Skeletal muscle cell (primary cell): ENCODE data around the gene IFNL2.

ENCODE experiments used
- DNase-seq: peaks from one replicate; pipeline ENCODE4 v3.0.0-alpha.2; 2010; ENCODE audit warnings: low read depth
- H3K4me3 ChIP-seq: 2 replicates; pipeline ENCODE4 v1.5.1; 2011; ENCODE audit warnings: low read depth, mild to moderate bottlenecking, control low read depth, low read length, moderate library complexity

Gene IFNL2

GRCh38 chr19:39310558-39311311, 42.5 kb downstream of the IFNL2 start:
- no peak overlapping the region for H3K4me3 ChIP-seq
- DNase-seq, result no peak

- no peak for DNase-seq
- no peak overlapping the region for H3K4me3 ChIP-seq
Measured at GRCh38 chr19:39314016-39314728, 46.0 kb downstream of the IFNL2 start.

- no peak overlapping the region for H3K4me3 ChIP-seq
- DNase-seq, result no peak
Measured at GRCh38 chr19:39315933-39316332, 47.7 kb downstream of the IFNL2 start.

- H3K4me3 ChIP-seq, result no peak overlapping the region
- DNase-seq, result no peak
Measured at GRCh38 chr19:39316627-39317321, 48.6 kb downstream of the IFNL2 start.

- H3K4me3 ChIP-seq, result no peak overlapping the region
- DNase-seq, result no peak
Measured at GRCh38 chr19:39317476-39317875, 49.3 kb downstream of the IFNL2 start.

GRCh38 chr19:39318071-39318470, 49.9 kb downstream of the IFNL2 start:
- no peak for DNase-seq
- no peak overlapping the region for H3K4me3 ChIP-seq

GRCh38 chr19:39318690-39319089, 50.5 kb downstream of the IFNL2 start:
- DNase-seq, result no peak
- no peak overlapping the region for H3K4me3 ChIP-seq

- H3K4me3 ChIP-seq, result peak overlapping the region; percentile 67
- DNase-seq, result no peak
Measured at GRCh38 chr19:39319098-39319891, 51.1 kb downstream of the IFNL2 start.
